GM12878 (cell line): ENCODE results near the gene NUDT3. TPM values are rescaled to one million over a fixed set of nuclear protein-coding genes. Genes with fewer than 3 reads are reported as not detected.

Experiments
- ATAC-seq: fragments of 200-7000 bp; cut with Tn5 transposase; 3 replicates; pipeline ENCODE4 v1.9.1; 2020; ENCODE audit warnings: mild to moderate bottlenecking, moderate library complexity
- BruUV-seq: library from RNA; stranded (reverse); fragments of 400-500 nt; replicated peaks from 2 replicates; lab custom pipeline; 2021; lab: Mats Ljungman, UMichigan
- CTCF ChIA-PET: fragments of 300-600 bp; sonication (Branson Sonifier 250); formaldehyde crosslinking; extraction: SDS; loops from one replicate; lab custom pipeline; 2021; ENCODE audit warnings: inconsistent platforms; lab: Yijun Ruan, JAX
- POLR2A ChIA-PET: fragments of 350-600 bp; formaldehyde crosslinking; extraction: SDS; loops from one replicate; lab custom pipeline; 2021; ENCODE audit warnings: inconsistent platforms; lab: Charles Lee
- RAD21 ChIA-PET: fragments of 300-600 bp; sonication (Branson Sonifier 250); formaldehyde crosslinking; loops from one replicate; lab custom pipeline; 2023; ENCODE audit warnings: antibody characterized with exemption; ENCODE audit not compliant: unreplicated experiment; lab: Charles Lee
- SMC1A ChIA-PET: fragments of 300-600 bp; sonication (Branson Sonifier 250); formaldehyde crosslinking; loops from one replicate; lab custom pipeline; 2023; ENCODE audit not compliant: unreplicated experiment, uncharacterized antibody; lab: Charles Lee
- DNase-seq: peaks from one replicate; pipeline ENCODE4 v3.0.0-alpha.2; 2011; ENCODE audit warnings: low read depth, low spot score
- FAIRE-seq: peaks from 3 replicates; lab custom pipeline; 2011; peaks lifted over from hg19 to GRCh38; lab: Jason Lieb, UNC
- H2AFZ ChIP-seq: 2 replicates; pipeline ENCODE4 v1.6.0; 2011; ENCODE audit warnings: low read depth, low read length, control low read depth; ENCODE audit not compliant: control insufficient read depth
- H3K27ac ChIP-seq: 2 replicates; pipeline ENCODE4 v1.5.1; 2011; ENCODE audit warnings: control low read depth; ENCODE audit not compliant: control insufficient read depth, insufficient read depth
- H3K27me3 ChIP-seq, 2 experiments: replicated peaks in 1 of 2; 2 replicates each; pipeline versions ENCODE4 v1.6.0 to v1.6.1; 2011; ENCODE audit warnings: low read length in 1 of 2; ENCODE audit not compliant: control insufficient read depth in 2 of 2, insufficient read depth in 2 of 2
- H3K36me3 ChIP-seq, 2 experiments: 2 replicates each; pipeline ENCODE4 v1.5.1; 2011; ENCODE audit warnings: low read length in 1 of 2; ENCODE audit not compliant: control insufficient read depth in 2 of 2, insufficient read depth in 2 of 2
- H3K4me1 ChIP-seq: 2 replicates; pipeline ENCODE4 v1.6.1; 2011; ENCODE audit warnings: mild to moderate bottlenecking, low read length, moderate library complexity, mixed read lengths; ENCODE audit not compliant: control insufficient read depth, insufficient read depth
- H3K4me2 ChIP-seq: 2 replicates; pipeline ENCODE4 v1.6.0; 2011; ENCODE audit warnings: control low read depth; ENCODE audit not compliant: control insufficient read depth, insufficient read depth
- H3K4me3 ChIP-seq: fragments of 200-600 bp; sonication (generic); 2 replicates; pipeline ENCODE4 v1.5.1; 2016
- H3K79me2 ChIP-seq: 2 replicates; pipeline ENCODE4 v1.6.0; 2011; ENCODE audit warnings: low read length; ENCODE audit not compliant: control insufficient read depth, insufficient read depth
- H3K9ac ChIP-seq: 2 replicates; pipeline ENCODE4 v1.8.0; 2011; ENCODE audit warnings: low read length, control low read depth, mixed read lengths; ENCODE audit not compliant: control insufficient read depth, insufficient read depth
- H3K9me3 ChIP-seq: replicated peaks from 3 replicates; pipeline ENCODE4 v1.5.1; 2011; ENCODE audit warnings: mild to moderate bottlenecking, low read length; ENCODE audit not compliant: control insufficient read depth, insufficient read depth
- H4K20me1 ChIP-seq: 2 replicates; pipeline ENCODE4 v1.6.0; 2011; ENCODE audit not compliant: control insufficient read depth, insufficient read depth
- BRCA1 ChIP-seq: IDR thresholded peaks from 2 replicates; pipeline ENCODE4 v1.6.1; 2011; ENCODE audit warnings: low read depth, low read length, improper control_type of control experiment
- DPF2 ChIP-seq: fragments of 450-650 bp; IDR thresholded peaks from 2 replicates; pipeline ENCODE4 v1.6.1; 2017; ENCODE audit warnings: mild to moderate bottlenecking
- FOS ChIP-seq: IDR thresholded peaks from 3 replicates; pipeline ENCODE4 v1.6.1; 2011; ENCODE audit warnings: borderline replicate concordance; ENCODE audit not compliant: insufficient read length; ENCODE audit errors: extremely low read depth
- IKZF2 ChIP-seq, 2 experiments: fragments of 450-650 bp; IDR thresholded peaks; 2 replicates each; pipeline ENCODE4 v1.6.1; 2017; ENCODE audit warnings: mild to moderate bottlenecking in 2 of 2, moderate library complexity in 2 of 2
- MEF2B ChIP-seq: fragments of 450-650 bp; IDR thresholded peaks from 2 replicates; pipeline ENCODE4 v1.6.1; 2018; ENCODE audit warnings: mild to moderate bottlenecking, moderate library complexity; ENCODE audit not compliant: partially characterized antibody, poor library complexity, severe bottlenecking
- NFYB ChIP-seq: IDR thresholded peaks from 2 replicates; pipeline ENCODE4 v1.6.1; 2011; ENCODE audit warnings: low read depth, mild to moderate bottlenecking, low read length, improper control_type of control experiment, moderate library complexity; ENCODE audit not compliant: insufficient read depth
- NR2C2 ChIP-seq: IDR thresholded peaks from 2 replicates; pipeline ENCODE4 v1.6.1; 2011; ENCODE audit warnings: borderline replicate concordance, low read depth; ENCODE audit not compliant: control insufficient read depth, insufficient read length
- PAX8 ChIP-seq: fragments of 450-650 bp; IDR thresholded peaks from 2 replicates; pipeline ENCODE4 v1.6.1; 2017; ENCODE audit warnings: mild to moderate bottlenecking, moderate library complexity
- RBBP5 ChIP-seq: fragments of 200-600 bp; sonication (generic); conservative IDR thresholded peaks from 2 replicates; pipeline ENCODE4 v1.6.1; 2016
- RELB ChIP-seq: fragments of 450-650 bp; IDR thresholded peaks from 2 replicates; pipeline ENCODE4 v1.6.1; 2017; ENCODE audit warnings: low read depth, mild to moderate bottlenecking, moderate library complexity
- SP1 ChIP-seq: IDR thresholded peaks from one replicate; pipeline ENCODE4 v1.6.1; 2011; ENCODE audit warnings: low read depth, low read length
- SPI1 ChIP-seq: IDR thresholded peaks from 2 replicates; pipeline ENCODE4 v1.6.1; 2011; ENCODE audit warnings: low read depth, mild to moderate bottlenecking, low read length, moderate library complexity, borderline replicate concordance; ENCODE audit not compliant: insufficient read depth
- SRF ChIP-seq, 2 experiments: IDR thresholded peaks; 2 replicates each; pipeline ENCODE4 v1.6.1; 2011; ENCODE audit warnings: low read depth in 2 of 2, low read length in 2 of 2, mild to moderate bottlenecking in 1 of 2, moderate library complexity in 1 of 2
- TCF3 ChIP-seq: IDR thresholded peaks from 2 replicates; pipeline ENCODE4 v1.6.1; 2012; ENCODE audit warnings: low read depth, mild to moderate bottlenecking, low read length, borderline replicate concordance; ENCODE audit not compliant: insufficient read depth
- WGBS: methylation state at CpG from one replicate; pipeline ENCODE4 v1.1.6; 2016; ENCODE audit warnings: low lambda C conversion rate; ENCODE audit not compliant: insufficient replicate concordance, insufficient coverage; ENCODE audit errors: missing lambda C conversion rate; 5-methylcytosine and 5-hydroxymethylcytosine counted together
- in situ Hi-C: fragments of 300-500 bp; cut with MboI; formaldehyde crosslinking; loops from 9 replicates; pipeline ENCODE4 v1.14.3; 2018; ENCODE audit warnings: mixed read lengths
- intact Hi-C: fragments of 100-400 bp; cut with micrococcal nuclease; formaldehyde crosslinking; loops from one replicate; pipeline ENCODE4 v1.14.2; 2022; ENCODE audit not compliant: unreplicated experiment
- polyA plus RNA-seq, 11 experiments: library from polyadenylated mRNA; depleted of rRNA in 4 of 11; unstranded in 6 of 11; stranded (reverse) in 5 of 11; fragments of >200 nt; fragmentation: Nextera tagmentation in 4 of 11; fragmentation: Illumina TruSeq in 1 of 11; extraction: Ambion mirVana in 4 of 11; extraction: Trizol in 1 of 11; gene quantifications; 1 replicate in 1 of 11; 2 replicates in 10 of 11; pipeline versions ENCODE4 v1.2.1 to v1.2.3, GENCODE V29; 2011 to 2016; ENCODE audit warnings: inconsistent platforms in 2 of 11, missing spikeins in 2 of 11, low read depth in 1 of 11
- total RNA-seq, 4 experiments: library from RNA; depleted of rRNA in 3 of 4; stranded (reverse); fragments of >200 nt in 3 of 4; fragmentation: Illumina TruSeq in 1 of 4; extraction: Trizol in 1 of 4; gene quantifications; 2 replicates each; pipeline versions ENCODE4 v1.2.1 to v1.2.3, GENCODE V29; 2013 to 2021
- TF ChIP-seq, protein P1 (sequence below): fragments of 450-650 bp; IDR thresholded peaks from 2 replicates; pipeline ENCODE4 v1.6.1; 2017; ENCODE audit warnings: mild to moderate bottlenecking, moderate library complexity
- TF ChIP-seq, protein P2 (sequence below): IDR thresholded peaks from 2 replicates; pipeline ENCODE4 v1.6.1; 2012; ENCODE audit warnings: low read length, inconsistent platforms

NUDT3 gene
- total and polyA plus RNA-seq, 10 of the 15 experiments (the other 5 are each of a cell fraction or from before 2014, with no cell fraction given) = 2.4 to 32.3 (median 25.5) TPM

DNA sequence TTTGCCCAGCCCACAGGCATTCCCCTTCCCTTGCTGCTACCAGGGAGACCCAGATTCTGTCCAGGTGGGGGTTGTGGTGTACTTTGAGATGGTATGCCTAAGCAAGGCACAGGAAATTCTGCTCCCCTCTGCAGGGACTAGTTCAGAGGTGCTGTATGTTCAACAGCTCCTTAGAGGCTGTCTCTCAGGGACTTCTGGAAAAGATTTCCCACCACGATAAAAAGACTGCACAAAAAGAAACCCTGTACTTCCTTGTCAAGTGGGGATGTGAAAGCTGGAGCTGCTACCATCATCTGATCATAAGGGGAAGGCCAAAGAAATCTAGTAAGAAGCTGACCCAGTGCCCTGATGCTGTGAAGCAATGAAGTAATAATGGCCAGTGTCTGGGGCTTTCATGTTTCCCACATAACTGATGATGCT lies 92.1 kb downstream of the NUDT3 start (continued):
- TF ChIP-seq RELB (peak; percentile 55; the same call in 1 of the 2 replicates), SPI1 (peak; percentile 58), SP1 (no peak), MEF2B (peak; percentile 63), DPF2 (peak; percentile 48; the same call in 1 of the 2 replicates), FOS (no peak), PAX8 (no peak), NFYB (no peak), RBBP5 (no peak), BRCA1 (no peak), IKZF2 (IDR thresholded peaks at IDR 0.05) (peak; percentile 60 to 72; a peak in 2 of 4 replicates)

DNA sequence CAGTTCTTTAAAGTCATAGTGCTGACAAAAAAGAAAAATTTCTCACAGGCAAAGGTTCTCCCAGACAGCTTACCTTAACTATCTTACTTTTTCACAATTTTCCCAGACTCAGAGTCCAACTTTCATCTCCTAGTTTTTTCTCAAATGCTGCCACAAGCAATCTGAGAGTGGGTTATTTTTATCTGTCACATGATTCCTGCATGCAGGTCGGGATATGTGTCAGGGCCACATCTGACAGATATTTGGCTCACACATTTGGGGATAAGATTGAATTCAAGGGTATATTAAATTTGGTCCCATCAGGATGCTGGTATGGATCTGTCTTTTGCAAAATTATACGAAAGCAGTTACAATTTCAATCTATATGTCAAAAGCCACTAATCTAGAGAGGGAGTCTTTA lies 93.5 kb downstream of the NUDT3 start:
- 0 out of 2 replicates have a peak overlapping the region, but pooled peaks have one; percentile 9 for H3K27ac ChIP-seq
- ChIA-PET SMC1A (interaction anchor here (1.1 to 3.6 kb wide), 5 partner anchors 34 to 117 kb away, joined by 3 to 15 read pairs (median 9); partner anchors contain the start of gene SMIM29), CTCF (interaction anchor here (1.0 kb wide), 1 partner anchor 27 kb away, joined by 3 read pairs; no protein-coding TSS in a partner anchor), RAD21 (interaction anchor here (1.4 to 2.0 kb wide), 2 partner anchors 12 to 64 kb away, joined by 3 to 5 read pairs; no protein-coding TSS in a partner anchor), POLR2A (interaction anchor here (0.6 to 0.7 kb wide), 3 partner anchors 14 to 261 kb away, joined by 3 to 4 read pairs (median 4); no protein-coding TSS in a partner anchor)
- no peaks in the 10 kb centered on the region for H3K27me3 ChIP-seq
- peaks cover 12% of the 10 kb centered on the region for H3K79me2 ChIP-seq
- H4K20me1 ChIP-seq = no peaks in the 10 kb centered on the region
- H3K9me3 ChIP-seq = no peaks in the 10 kb centered on the region
- H3K4me1 ChIP-seq = peaks cover 51% of the 10 kb centered on the region
- H3K4me2 ChIP-seq = no peak overlapping the region
- H3K36me3 ChIP-seq = no peaks in the 10 kb centered on the region; a peak in 1 of 4 replicates
- H3K9ac ChIP-seq = no peak overlapping the region
- H2AFZ ChIP-seq = no peak overlapping the region
- no peak overlapping the region for H3K4me3 ChIP-seq
- in situ Hi-C loops = no loop called here
- ATAC-seq (no peak), DNase-seq (no peak), FAIRE-seq (no peak)
- WGBS = 64% methylated on average over 2 of the region's 2 CpGs
- BruUV-seq = no TSS peak
- intact Hi-C loops = loop anchor here (5.0 kb wide), 1 partner anchor 93 kb away; the partner anchor contains the start of gene NUDT3
- no peak for TF ChIP-seq SP1
- no peak for TF ChIP-seq NR2C2
- no peak for TF ChIP-seq TCF3
- no peak for TF ChIP-seq SRF (IDR thresholded peaks at IDR 0.05; ENCODE audit: low read depth in 2 of 2, low read length in 2 of 2)
- no peak for TF ChIP-seq RBBP5
- TF ChIP-seq, protein P1, sequence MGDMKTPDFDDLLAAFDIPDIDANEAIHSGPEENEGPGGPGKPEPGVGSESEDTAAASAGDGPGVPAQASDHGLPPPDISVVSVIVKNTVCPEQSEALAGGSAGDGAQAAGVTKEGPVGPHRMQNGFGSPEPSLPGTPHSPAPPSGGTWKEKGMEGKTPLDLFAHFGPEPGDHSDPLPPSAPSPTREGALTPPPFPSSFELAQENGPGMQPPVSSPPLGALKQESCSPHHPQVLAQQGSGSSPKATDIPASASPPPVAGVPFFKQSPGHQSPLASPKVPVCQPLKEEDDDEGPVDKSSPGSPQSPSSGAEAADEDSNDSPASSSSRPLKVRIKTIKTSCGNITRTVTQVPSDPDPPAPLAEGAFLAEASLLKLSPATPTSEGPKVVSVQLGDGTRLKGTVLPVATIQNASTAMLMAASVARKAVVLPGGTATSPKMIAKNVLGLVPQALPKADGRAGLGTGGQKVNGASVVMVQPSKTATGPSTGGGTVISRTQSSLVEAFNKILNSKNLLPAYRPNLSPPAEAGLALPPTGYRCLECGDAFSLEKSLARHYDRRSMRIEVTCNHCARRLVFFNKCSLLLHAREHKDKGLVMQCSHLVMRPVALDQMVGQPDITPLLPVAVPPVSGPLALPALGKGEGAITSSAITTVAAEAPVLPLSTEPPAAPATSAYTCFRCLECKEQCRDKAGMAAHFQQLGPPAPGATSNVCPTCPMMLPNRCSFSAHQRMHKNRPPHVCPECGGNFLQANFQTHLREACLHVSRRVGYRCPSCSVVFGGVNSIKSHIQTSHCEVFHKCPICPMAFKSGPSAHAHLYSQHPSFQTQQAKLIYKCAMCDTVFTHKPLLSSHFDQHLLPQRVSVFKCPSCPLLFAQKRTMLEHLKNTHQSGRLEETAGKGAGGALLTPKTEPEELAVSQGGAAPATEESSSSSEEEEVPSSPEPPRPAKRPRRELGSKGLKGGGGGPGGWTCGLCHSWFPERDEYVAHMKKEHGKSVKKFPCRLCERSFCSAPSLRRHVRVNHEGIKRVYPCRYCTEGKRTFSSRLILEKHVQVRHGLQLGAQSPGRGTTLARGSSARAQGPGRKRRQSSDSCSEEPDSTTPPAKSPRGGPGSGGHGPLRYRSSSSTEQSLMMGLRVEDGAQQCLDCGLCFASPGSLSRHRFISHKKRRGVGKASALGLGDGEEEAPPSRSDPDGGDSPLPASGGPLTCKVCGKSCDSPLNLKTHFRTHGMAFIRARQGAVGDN = no peak
- TF ChIP-seq, protein P2, sequence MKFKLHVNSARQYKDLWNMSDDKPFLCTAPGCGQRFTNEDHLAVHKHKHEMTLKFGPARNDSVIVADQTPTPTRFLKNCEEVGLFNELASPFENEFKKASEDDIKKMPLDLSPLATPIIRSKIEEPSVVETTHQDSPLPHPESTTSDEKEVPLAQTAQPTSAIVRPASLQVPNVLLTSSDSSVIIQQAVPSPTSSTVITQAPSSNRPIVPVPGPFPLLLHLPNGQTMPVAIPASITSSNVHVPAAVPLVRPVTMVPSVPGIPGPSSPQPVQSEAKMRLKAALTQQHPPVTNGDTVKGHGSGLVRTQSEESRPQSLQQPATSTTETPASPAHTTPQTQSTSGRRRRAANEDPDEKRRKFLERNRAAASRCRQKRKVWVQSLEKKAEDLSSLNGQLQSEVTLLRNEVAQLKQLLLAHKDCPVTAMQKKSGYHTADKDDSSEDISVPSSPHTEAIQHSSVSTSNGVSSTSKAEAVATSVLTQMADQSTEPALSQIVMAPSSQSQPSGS = no peak
